B cell (primary cell): ENCODE results near the gene CAPZA2. TPM values are rescaled to one million over a fixed set of nuclear protein-coding genes. Genes with fewer than 3 reads are reported as not detected.

Experiments
- ATAC-seq: fragments of 200-7000 bp; cut with Tn5 transposase; one replicate; pipeline ENCODE4 v1.10.0; 2021; ENCODE audit warnings: low read depth, mild to moderate bottlenecking, moderate number of reproducible peaks, moderate library complexity
- CTCF ChIA-PET: fragments of 350-600 bp; sonication (Branson Sonifier 250); formaldehyde crosslinking; loops from one replicate; lab custom pipeline; 2021; ENCODE audit warnings: antibody characterized with exemption, inconsistent platforms; lab: Charles Lee
- POLR2A ChIA-PET: fragments of 350-600 bp; sonication (Branson Sonifier 250); formaldehyde crosslinking; loops from one replicate; lab custom pipeline; 2021; ENCODE audit warnings: antibody characterized with exemption; lab: Charles Lee
- DNase-seq: peaks from one replicate; pipeline ENCODE4 v3.0.0; 2013
- H2AFZ ChIP-seq: 2 replicates; pipeline ENCODE4 v1.6.1; 2012; ENCODE audit warnings: mild to moderate bottlenecking, low read depth, low read length; ENCODE audit not compliant: insufficient read depth, poor library complexity, severe bottlenecking
- H3K27ac ChIP-seq, 2 donors: 1 replicate in 1 of 2; 2 replicates in 1 of 2; pipeline ENCODE4 v1.5.1; 2012 to 2013; ENCODE audit warnings: low read length in 2 of 2, mild to moderate bottlenecking in 2 of 2, moderate library complexity in 1 of 2
- H3K27me3 ChIP-seq, 4 experiments: fragments of 200-600 bp in 1 of 4; sonication (generic) in 1 of 4; replicated peaks in 1 of 4; 1 replicate in 2 of 4; 2 replicates in 2 of 4; pipeline versions ENCODE4 v1.6.1 to v1.7.0; 2013 to 2016; ENCODE audit warnings: low read length in 3 of 4, mild to moderate bottlenecking in 2 of 4, mixed read lengths in 1 of 4, moderate library complexity in 1 of 4; ENCODE audit not compliant: insufficient read depth in 4 of 4, control insufficient read depth in 3 of 4; ENCODE audit errors: control extremely low read depth in 1 of 4
- H3K36me3 ChIP-seq, 2 experiments: replicated peaks in 1 of 2; 1 replicate in 1 of 2; 2 replicates in 1 of 2; pipeline versions ENCODE4 v1.6.1 to v1.7.1; 2013; ENCODE audit warnings: low read length in 1 of 2; ENCODE audit not compliant: insufficient read depth in 2 of 2, control insufficient read depth in 1 of 2; ENCODE audit errors: control extremely low read depth in 1 of 2, extremely low read depth in 1 of 2
- H3K4me1 ChIP-seq, 2 donors: fragments of 200-600 bp in 1 of 2; sonication (generic) in 1 of 2; 1 replicate in 1 of 2; 2 replicates in 1 of 2; pipeline versions ENCODE4 v1.5.1 to v1.6.1; 2013 to 2017; ENCODE audit warnings: low read length in 2 of 2; ENCODE audit not compliant: control insufficient read depth in 2 of 2, insufficient read depth in 2 of 2
- H3K4me2 ChIP-seq: replicated peaks from 2 replicates; pipeline ENCODE3; 2012; ENCODE audit warnings: mild to moderate bottlenecking, low read depth, low read length; ENCODE audit not compliant: poor library complexity, severe bottlenecking
- H3K4me3 ChIP-seq, 5 experiments: fragments of 200-600 bp in 1 of 5; sonication (generic) in 1 of 5; 1 replicate in 3 of 5; 2 replicates in 2 of 5; pipeline versions ENCODE4 v1.5.1 to v1.7.0; 2011 to 2016; ENCODE audit warnings: low read length in 4 of 5, mild to moderate bottlenecking in 4 of 5, low read depth in 2 of 5, control low read depth in 1 of 5, moderate library complexity in 1 of 5; ENCODE audit not compliant: insufficient read depth in 1 of 5; ENCODE audit errors: control extremely low read depth in 1 of 5, extremely low read depth in 1 of 5
- H3K79me2 ChIP-seq: fragments of 200-600 bp; sonication (generic); one replicate; pipeline ENCODE4 v1.6.0; 2016; ENCODE audit warnings: low read length; ENCODE audit not compliant: control insufficient read depth, insufficient read depth
- H3K9ac ChIP-seq: fragments of 200-600 bp; sonication (generic); 2 replicates; pipeline ENCODE4 v1.6.1; 2017; ENCODE audit warnings: mild to moderate bottlenecking, low read length, moderate library complexity
- H3K9me3 ChIP-seq, 3 donors: one replicate each; pipeline versions ENCODE4 v1.6.1 to v1.7.1; 2013; ENCODE audit warnings: low read length in 2 of 3; ENCODE audit not compliant: control insufficient read depth in 2 of 3, insufficient read depth in 1 of 3; ENCODE audit errors: control extremely low read depth in 1 of 3
- H4K20me1 ChIP-seq: 2 replicates; pipeline ENCODE4 v1.6.0; 2012; ENCODE audit warnings: mild to moderate bottlenecking, low read length; ENCODE audit not compliant: insufficient read depth, control insufficient read depth, poor library complexity, severe bottlenecking
- H3K27ac Mint-ChIP-seq: one replicate; pipeline ENCODE4 v1.8.0; 2021; ENCODE audit warnings: mixed read lengths
- H3K27me3 Mint-ChIP-seq: one replicate; pipeline ENCODE4 v1.8.0; 2021; ENCODE audit warnings: mixed read lengths
- H3K4me1 Mint-ChIP-seq: one replicate; pipeline ENCODE4 v1.8.0; 2021; ENCODE audit warnings: mixed read lengths
- H3K4me3 Mint-ChIP-seq: one replicate; pipeline ENCODE4 v1.8.0; 2021; ENCODE audit warnings: mixed read lengths
- H3K9me3 Mint-ChIP-seq: one replicate; pipeline ENCODE4 v1.8.0; 2022; ENCODE audit warnings: mixed read lengths; ENCODE audit not compliant: insufficient read depth
- EZH2 ChIP-seq: IDR thresholded peaks from 2 replicates; pipeline ENCODE4 v1.6.1; 2012; ENCODE audit warnings: borderline replicate concordance, low read depth, mild to moderate bottlenecking, moderate library complexity, low read length; ENCODE audit not compliant: insufficient read depth, poor library complexity, severe bottlenecking
- WGBS: methylation state at CpG from one replicate; pipeline ENCODE4 v1.1.5; 2013; ENCODE audit warnings: missing lambda C conversion rate; ENCODE audit not compliant: insufficient coverage; 5-methylcytosine and 5-hydroxymethylcytosine counted together
- intact Hi-C: fragments of 100-400 bp; cut with micrococcal nuclease; formaldehyde crosslinking; loops from one replicate; pipeline ENCODE4 v1.10.0; 2022
- polyA plus RNA-seq: library from polyadenylated mRNA; depleted of rRNA; stranded (reverse); fragments of >200 nt; gene quantifications from 2 replicates; pipeline ENCODE4 v1.2.3, GENCODE V29; 2012
- total RNA-seq, 2 donors: library from RNA; stranded (reverse); fragments of 120-200 nt in 1 of 2; gene quantifications; 1 replicate in 1 of 2; 2 replicates in 1 of 2; pipeline versions ENCODE4 v1.2.3 to v1.2.4, GENCODE V29; 2013 to 2022
- TF ChIP-seq, protein P1 (sequence below): fragments of 200-600 bp; IDR thresholded peaks from one replicate; pipeline ENCODE4 v1.8.0; 2022; ENCODE audit warnings: antibody characterized with exemption, mild to moderate bottlenecking

The CAPZA2 gene
- total and polyA plus RNA-seq, 2 donors (not counting 1 experiment from before 2014, with no cell fraction given): 15.0 to 79.0 TPM

DNA sequence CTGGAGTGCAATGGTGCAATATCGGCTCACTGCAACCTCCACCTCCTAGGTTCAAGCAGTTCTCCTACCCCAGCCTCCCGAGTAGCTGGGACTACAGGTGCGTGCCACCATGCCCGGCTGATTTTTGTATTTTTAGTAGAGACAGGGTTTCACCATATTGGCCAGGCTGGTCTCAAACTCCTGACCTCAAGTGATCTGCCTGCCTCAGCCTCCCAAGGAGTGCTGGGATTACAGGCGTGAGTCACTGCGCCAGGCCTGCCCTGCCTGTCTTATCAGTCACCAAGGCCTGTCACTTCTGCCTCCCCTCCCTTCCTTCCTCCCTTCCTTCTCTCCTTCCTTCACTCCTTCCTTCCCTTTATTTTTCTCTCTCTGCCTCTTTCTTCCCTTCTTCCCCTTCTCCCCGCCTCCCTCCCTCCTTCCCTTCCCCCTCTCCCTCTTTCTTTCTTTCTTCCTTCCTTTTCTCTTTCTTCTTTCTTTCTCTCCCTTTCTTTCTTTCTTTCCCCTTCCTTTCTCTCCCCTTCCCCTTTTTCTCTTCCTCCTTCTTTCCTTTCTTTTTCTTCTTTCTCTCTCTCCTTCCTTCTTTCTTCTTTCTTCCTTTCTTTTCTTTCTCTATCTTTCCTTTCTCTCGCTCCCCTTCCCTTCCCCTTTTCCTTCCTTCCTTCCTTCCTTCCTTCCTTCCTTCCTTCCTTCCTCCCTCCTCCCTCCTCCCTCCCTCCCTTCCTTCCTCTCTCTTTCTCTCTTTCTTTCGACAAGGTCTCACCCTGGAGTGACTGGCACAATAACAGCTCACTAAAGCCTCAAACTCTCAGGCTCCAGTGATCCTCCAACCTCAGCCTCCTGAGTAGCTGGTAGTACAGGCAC is 87.8 kb downstream of the CAPZA2 start:
- H3K9ac ChIP-seq: no peak overlapping the region
- no peak overlapping the region for H2AFZ ChIP-seq
- H3K36me3 ChIP-seq: no peaks in the 10 kb centered on the region
- H3K27ac ChIP-seq: no peak overlapping the region
- TF ChIP-seq EZH2: no peak
- TF ChIP-seq, protein P1, sequence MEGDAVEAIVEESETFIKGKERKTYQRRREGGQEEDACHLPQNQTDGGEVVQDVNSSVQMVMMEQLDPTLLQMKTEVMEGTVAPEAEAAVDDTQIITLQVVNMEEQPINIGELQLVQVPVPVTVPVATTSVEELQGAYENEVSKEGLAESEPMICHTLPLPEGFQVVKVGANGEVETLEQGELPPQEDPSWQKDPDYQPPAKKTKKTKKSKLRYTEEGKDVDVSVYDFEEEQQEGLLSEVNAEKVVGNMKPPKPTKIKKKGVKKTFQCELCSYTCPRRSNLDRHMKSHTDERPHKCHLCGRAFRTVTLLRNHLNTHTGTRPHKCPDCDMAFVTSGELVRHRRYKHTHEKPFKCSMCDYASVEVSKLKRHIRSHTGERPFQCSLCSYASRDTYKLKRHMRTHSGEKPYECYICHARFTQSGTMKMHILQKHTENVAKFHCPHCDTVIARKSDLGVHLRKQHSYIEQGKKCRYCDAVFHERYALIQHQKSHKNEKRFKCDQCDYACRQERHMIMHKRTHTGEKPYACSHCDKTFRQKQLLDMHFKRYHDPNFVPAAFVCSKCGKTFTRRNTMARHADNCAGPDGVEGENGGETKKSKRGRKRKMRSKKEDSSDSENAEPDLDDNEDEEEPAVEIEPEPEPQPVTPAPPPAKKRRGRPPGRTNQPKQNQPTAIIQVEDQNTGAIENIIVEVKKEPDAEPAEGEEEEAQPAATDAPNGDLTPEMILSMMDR: no peak
- ChIA-PET CTCF (no interaction called here), POLR2A (no interaction called here)
- Mint-ChIP-seq H3K27me3 (peaks cover 6% of the 10 kb centered on the region), H3K4me3 (no peak overlapping the region), H3K27ac (no peak overlapping the region), H3K4me1 (peaks cover 15% of the 10 kb centered on the region), H3K9me3 (no peaks in the 10 kb centered on the region)
- no peak overlapping the region for H3K4me3 ChIP-seq
- H4K20me1 ChIP-seq: no peaks in the 10 kb centered on the region
- DNase-seq (no peak), ATAC-seq (no peak)
- no peaks in the 10 kb centered on the region for H3K9me3 ChIP-seq
- H3K27me3 ChIP-seq: peaks cover 0 to 19% (median 2%) of the 10 kb centered on the region in 4 experiments
- no peaks in the 10 kb centered on the region for H3K79me2 ChIP-seq
- 97% methylated on average over 7 of the region's 9 CpGs for WGBS
- peaks cover 12 to 13% of the 10 kb centered on the region in 2 donors for H3K4me1 ChIP-seq
- H3K4me2 ChIP-seq: no peak overlapping the region
- intact Hi-C loops: loop anchor here (10.0 kb wide), 1 partner anchor 425 kb away; the partner anchor contains the start of gene CAV1

DNA sequence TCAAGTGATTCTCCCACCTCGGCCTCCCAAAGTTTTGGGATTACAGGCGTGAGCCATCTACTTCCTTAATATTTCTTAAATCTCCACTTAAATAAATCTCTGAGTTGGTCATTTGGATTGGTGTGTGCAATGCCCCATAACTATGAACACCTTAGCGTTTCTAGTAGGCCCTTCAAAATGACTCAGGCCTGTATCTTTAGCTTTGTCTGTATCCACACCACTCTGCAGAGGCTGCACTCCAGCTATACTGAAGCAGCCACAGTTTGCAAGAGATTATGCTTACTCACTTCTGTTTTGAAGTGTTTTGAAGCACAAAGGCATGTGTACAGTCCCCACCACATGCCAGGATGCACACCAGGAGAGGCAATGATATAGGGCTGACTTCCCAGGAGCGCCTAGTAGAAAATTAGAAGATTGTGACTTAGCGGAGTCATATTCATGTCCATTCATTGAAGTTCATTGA is 88.5 kb downstream of the CAPZA2 start:
- Histone ChIP-seq H3K27ac (no peak overlapping the region), H3K9ac (no peak overlapping the region), H3K79me2 (no peaks in the 10 kb centered on the region), H4K20me1 (no peaks in the 10 kb centered on the region), H3K36me3 (no peaks in the 10 kb centered on the region), H3K4me3 (no peak overlapping the region), H2AFZ (no peak overlapping the region), H3K4me1 (peaks cover 12 to 13% of the 10 kb centered on the region in 2 donors), H3K27me3 (peaks cover 0 to 19% (median 2%) of the 10 kb centered on the region in 4 experiments), H3K4me2 (no peak overlapping the region), H3K9me3 (no peaks in the 10 kb centered on the region)
- Mint-ChIP-seq H3K4me1 (peaks cover 20% of the 10 kb centered on the region), H3K27ac (no peak overlapping the region), H3K4me3 (no peak overlapping the region), H3K9me3 (no peaks in the 10 kb centered on the region), H3K27me3 (peaks cover 6% of the 10 kb centered on the region)
- no peak for ATAC-seq
- intact Hi-C loops: loop anchor here (10.0 kb wide), 1 partner anchor 426 kb away; the partner anchor contains the start of gene CAV1
- no peak for DNase-seq
- ChIA-PET CTCF (no interaction called here), POLR2A (no interaction called here)
- no CpG with 5 or more reads among the region's 5 CpGs for WGBS
- TF ChIP-seq, protein P1: no peak
- TF ChIP-seq EZH2: no peak
